Measurements from ENCODE around the gene ST6GAL2.

DNA sequence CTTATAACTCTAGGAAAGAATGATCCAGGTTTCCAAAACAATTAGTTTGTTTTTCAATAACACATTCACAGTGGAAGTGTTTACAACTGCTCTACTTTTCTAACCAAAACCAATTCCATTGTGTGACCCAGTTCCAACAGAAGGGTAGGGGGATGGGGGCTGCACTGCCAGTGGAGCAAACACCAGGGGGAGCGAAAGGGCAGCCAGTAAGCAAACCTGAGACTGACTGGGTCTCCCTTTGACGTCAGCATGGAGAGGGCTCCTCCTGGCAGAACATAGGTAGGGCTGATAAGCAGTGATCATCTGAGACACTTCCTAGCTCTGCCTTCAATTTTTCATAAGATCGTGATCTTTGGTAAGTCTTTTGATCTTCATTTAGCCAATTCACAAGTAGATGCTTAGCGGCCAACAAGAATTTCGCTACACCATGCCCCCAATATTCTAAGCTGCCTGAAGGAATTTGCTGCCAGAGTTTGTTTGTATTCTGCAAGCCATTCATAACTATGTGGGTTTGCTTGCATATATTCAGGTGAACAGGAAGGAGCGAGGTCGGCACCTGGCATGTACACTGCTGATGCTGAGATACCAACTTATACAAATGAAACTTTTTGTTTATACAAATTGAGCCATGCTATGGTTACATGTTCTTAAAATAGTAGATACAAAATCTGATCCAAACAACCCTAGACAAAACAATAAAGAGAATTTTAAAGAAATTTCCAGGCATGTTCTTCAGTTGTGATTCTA is 45.9 kb downstream of the ST6GAL2 start:
- TF ChIP-seq, protein P1, sequence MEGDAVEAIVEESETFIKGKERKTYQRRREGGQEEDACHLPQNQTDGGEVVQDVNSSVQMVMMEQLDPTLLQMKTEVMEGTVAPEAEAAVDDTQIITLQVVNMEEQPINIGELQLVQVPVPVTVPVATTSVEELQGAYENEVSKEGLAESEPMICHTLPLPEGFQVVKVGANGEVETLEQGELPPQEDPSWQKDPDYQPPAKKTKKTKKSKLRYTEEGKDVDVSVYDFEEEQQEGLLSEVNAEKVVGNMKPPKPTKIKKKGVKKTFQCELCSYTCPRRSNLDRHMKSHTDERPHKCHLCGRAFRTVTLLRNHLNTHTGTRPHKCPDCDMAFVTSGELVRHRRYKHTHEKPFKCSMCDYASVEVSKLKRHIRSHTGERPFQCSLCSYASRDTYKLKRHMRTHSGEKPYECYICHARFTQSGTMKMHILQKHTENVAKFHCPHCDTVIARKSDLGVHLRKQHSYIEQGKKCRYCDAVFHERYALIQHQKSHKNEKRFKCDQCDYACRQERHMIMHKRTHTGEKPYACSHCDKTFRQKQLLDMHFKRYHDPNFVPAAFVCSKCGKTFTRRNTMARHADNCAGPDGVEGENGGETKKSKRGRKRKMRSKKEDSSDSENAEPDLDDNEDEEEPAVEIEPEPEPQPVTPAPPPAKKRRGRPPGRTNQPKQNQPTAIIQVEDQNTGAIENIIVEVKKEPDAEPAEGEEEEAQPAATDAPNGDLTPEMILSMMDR (IDR thresholded peaks at IDR 0.05), result no peak
- TF ChIP-seq POLR2A (IDR thresholded peaks at IDR 0.05), result no peak

Measured in lower leg skin (tissue), 3 donors.